Esophagus muscularis mucosa (tissue), 2 donors: ENCODE data around the gene ALG3.

Experiments used
- EP300 ChIP-seq: sonication (generic); formaldehyde crosslinking; IDR thresholded peaks from one replicate; pipeline ENCODE4 v1.6.1; 2017; ENCODE audit warnings: antibody characterized with exemption
- POLR2A ChIP-seq: fragments of 450-650 bp; IDR thresholded peaks from one replicate; pipeline ENCODE4 v1.6.1; 2017; ENCODE audit warnings: antibody characterized with exemption, moderate library complexity, mild to moderate bottlenecking, low read depth

GRCh38 chr3:184196536-184196935 is 52.2 kb downstream of the ALG3 start:
- TF ChIP-seq POLR2A (no peak), EP300 (no peak)
